OCI-LY7 (cell line): ENCODE data around the gene RRAGD. TPM values are rescaled to one million over a fixed set of nuclear protein-coding genes. Genes with fewer than 3 reads are reported as not detected.
A peak's percentile ranks its signal among the peaks of the same experiment; 100 is the strongest.

Experiments used
- BruUV-seq: library from RNA; stranded (reverse); fragments of 400-500 nt; replicated peaks from 2 replicates; lab custom pipeline; 2021; lab: Mats Ljungman, UMichigan
- CTCF ChIA-PET: fragments of 300-600 bp; sonication (Branson Sonifier 250); formaldehyde crosslinking; loops from one replicate; lab custom pipeline; 2022; ENCODE audit warnings: antibody characterized with exemption; ENCODE audit not compliant: unreplicated experiment; lab: Charles Lee
- POLR2A ChIA-PET: fragments of 300-600 bp; sonication (Branson Sonifier 250); formaldehyde crosslinking; loops from one replicate; lab custom pipeline; 2022; ENCODE audit warnings: antibody characterized with exemption; lab: Charles Lee
- DNase-seq: peaks from one replicate; pipeline ENCODE4 v3.0.0-alpha.2; 2015; ENCODE audit warnings: low spot score
- H2AFZ ChIP-seq: fragments of 200-600 bp; sonication (generic), shearing (Covaris generic); 2 replicates; pipeline ENCODE4 v1.6.1; 2014; ENCODE audit warnings: mild to moderate bottlenecking, antibody characterized with exemption, low read length, moderate library complexity
- H3K27ac ChIP-seq: fragments of 200-600 bp; sonication (generic); 2 replicates; pipeline ENCODE4 v1.5.1; 2014; ENCODE audit warnings: mixed run types, low read depth, mild to moderate bottlenecking, moderate library complexity, low read length, inconsistent platforms; ENCODE audit not compliant: poor library complexity, severe bottlenecking
- H3K36me3 ChIP-seq: fragments of 200-600 bp; sonication (generic); 2 replicates; pipeline ENCODE4 v1.6.1; 2014; ENCODE audit warnings: mild to moderate bottlenecking, antibody characterized with exemption, low read length, moderate library complexity, mixed read lengths; ENCODE audit not compliant: insufficient read depth
- H3K4me1 ChIP-seq: fragments of 200-600 bp; sonication (generic); 2 replicates; pipeline ENCODE4 v1.5.1; 2014; ENCODE audit warnings: mild to moderate bottlenecking, low read length; ENCODE audit not compliant: insufficient read depth, poor library complexity, severe bottlenecking
- H3K4me2 ChIP-seq: fragments of 200-600 bp; sonication (generic); 2 replicates; pipeline ENCODE4 v1.6.1; 2014; ENCODE audit warnings: mild to moderate bottlenecking, low read length
- H3K4me3 ChIP-seq: fragments of 200-600 bp; sonication (generic); 2 replicates; pipeline ENCODE4 v1.5.1; 2014; ENCODE audit warnings: mild to moderate bottlenecking, low read depth, low read length; ENCODE audit not compliant: poor library complexity, severe bottlenecking
- H3K79me2 ChIP-seq: fragments of 200-600 bp; sonication (generic); 2 replicates; pipeline ENCODE4 v1.6.1; 2016; ENCODE audit warnings: low read depth, mild to moderate bottlenecking, low read length, moderate library complexity, mixed read lengths; ENCODE audit not compliant: insufficient read depth
- H3K9me2 ChIP-seq: fragments of 200-600 bp; sonication (generic); 2 replicates; pipeline ENCODE4 v1.6.1; 2016; ENCODE audit warnings: mild to moderate bottlenecking, low read length, mixed read lengths; ENCODE audit not compliant: insufficient read depth
- H3K9me3 ChIP-seq: fragments of 200-600 bp; sonication (generic); 2 replicates; pipeline ENCODE4 v1.6.1; 2014; ENCODE audit warnings: mild to moderate bottlenecking, mixed run types, low read length, mixed read lengths
- H4K20me1 ChIP-seq: fragments of 200-600 bp; sonication (generic); 2 replicates; pipeline ENCODE4 v1.6.1; 2014; ENCODE audit warnings: mild to moderate bottlenecking, antibody characterized with exemption, low read length, moderate library complexity, mixed read lengths; ENCODE audit not compliant: insufficient read depth
- EZH2phosphoT487 ChIP-seq: fragments of 200-600 bp; sonication (generic); IDR thresholded peaks from 2 replicates; pipeline ENCODE4 v1.6.1; 2018; ENCODE audit warnings: low read depth, borderline replicate concordance, mild to moderate bottlenecking, mixed run types, antibody characterized with exemption, low read length, moderate library complexity, mixed read lengths
- intact Hi-C: fragments of 100-400 bp; cut with micrococcal nuclease; formaldehyde crosslinking; loops from one replicate; pipeline ENCODE4 v1.10.0; 2022; ENCODE audit not compliant: unreplicated experiment
- total RNA-seq, 2 experiments: library from RNA; depleted of rRNA in 1 of 2; stranded (reverse); fragments of >200 nt in 1 of 2; shearing (Covaris generic) in 1 of 2; gene quantifications; 2 replicates each; pipeline ENCODE4 v1.2.3, GENCODE V29; 2014 to 2022
- TF ChIP-seq, protein P1 (sequence below): fragments of 200-600 bp; sonication (generic); conservative IDR thresholded peaks from 2 replicates; pipeline ENCODE4 v1.5.1; 2014; ENCODE audit warnings: mild to moderate bottlenecking, antibody characterized with exemption, low read length, moderate library complexity, mixed read lengths

RRAGD gene
- total RNA-seq, 2 experiments from 2014 or later: 6.2 to 17.6 TPM

DNA sequence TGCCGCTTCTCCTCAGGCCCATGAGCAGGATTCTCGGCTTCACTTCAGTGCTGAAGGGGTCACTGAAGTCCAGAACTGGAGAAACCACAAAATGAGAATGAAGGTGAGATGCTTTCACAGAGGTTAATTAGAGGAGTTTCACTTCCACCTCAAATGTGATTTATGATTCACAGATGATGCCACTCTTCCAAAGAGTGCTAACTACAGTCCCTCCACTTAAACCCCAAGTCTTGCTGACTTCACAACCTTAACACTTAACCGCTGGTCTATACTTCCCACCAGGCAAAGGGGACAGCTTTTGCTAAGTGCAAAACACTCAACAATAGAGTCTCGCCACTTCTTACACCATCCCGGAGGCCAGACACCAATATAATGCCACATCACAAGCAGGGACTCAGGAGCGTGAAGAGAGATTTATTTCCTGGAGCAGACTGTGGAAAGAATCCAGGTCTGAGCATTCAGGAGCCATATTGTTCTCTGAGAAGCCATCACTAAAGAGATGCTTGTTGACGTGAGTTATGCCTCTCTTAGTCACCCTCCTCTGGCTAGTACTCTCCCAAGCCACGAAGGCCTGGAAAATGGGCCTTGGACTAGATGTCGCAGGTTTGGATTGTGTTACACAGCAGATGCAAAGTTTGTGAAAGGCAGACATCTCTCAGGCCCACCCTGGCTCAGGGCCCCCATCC lies 24.4 kb downstream of the RRAGD start:
- TF ChIP-seq EZH2phosphoT487: no peak
- TF ChIP-seq, protein P1, sequence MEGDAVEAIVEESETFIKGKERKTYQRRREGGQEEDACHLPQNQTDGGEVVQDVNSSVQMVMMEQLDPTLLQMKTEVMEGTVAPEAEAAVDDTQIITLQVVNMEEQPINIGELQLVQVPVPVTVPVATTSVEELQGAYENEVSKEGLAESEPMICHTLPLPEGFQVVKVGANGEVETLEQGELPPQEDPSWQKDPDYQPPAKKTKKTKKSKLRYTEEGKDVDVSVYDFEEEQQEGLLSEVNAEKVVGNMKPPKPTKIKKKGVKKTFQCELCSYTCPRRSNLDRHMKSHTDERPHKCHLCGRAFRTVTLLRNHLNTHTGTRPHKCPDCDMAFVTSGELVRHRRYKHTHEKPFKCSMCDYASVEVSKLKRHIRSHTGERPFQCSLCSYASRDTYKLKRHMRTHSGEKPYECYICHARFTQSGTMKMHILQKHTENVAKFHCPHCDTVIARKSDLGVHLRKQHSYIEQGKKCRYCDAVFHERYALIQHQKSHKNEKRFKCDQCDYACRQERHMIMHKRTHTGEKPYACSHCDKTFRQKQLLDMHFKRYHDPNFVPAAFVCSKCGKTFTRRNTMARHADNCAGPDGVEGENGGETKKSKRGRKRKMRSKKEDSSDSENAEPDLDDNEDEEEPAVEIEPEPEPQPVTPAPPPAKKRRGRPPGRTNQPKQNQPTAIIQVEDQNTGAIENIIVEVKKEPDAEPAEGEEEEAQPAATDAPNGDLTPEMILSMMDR: no peak
- Histone ChIP-seq H3K79me2 (peaks cover 13% of the 10 kb centered on the region; the same call in 1 of the 2 replicates), H2AFZ (peak overlapping the region; percentile 22; the same call in 1 of the 2 replicates), H3K9me3 (peaks cover 5% of the 10 kb centered on the region; the same call in 1 of the 2 replicates), H3K36me3 (peaks cover 6% of the 10 kb centered on the region; the same call in 1 of the 2 replicates), H3K9me2 (no peaks in the 10 kb centered on the region), H3K27ac (peak overlapping the region; percentile 83), H4K20me1 (no peaks in the 10 kb centered on the region), H3K4me1 (peaks cover 56% of the 10 kb centered on the region), H3K4me3 (peak overlapping the region; percentile 56), H3K4me2 (peak overlapping the region; percentile 86)
- DNase-seq: peak; percentile 90
- intact Hi-C loops: loop anchor here (1.0 kb wide), 1 partner anchor 25 kb away; the partner anchor contains the start of gene RRAGD
- POLR2A ChIA-PET: interaction anchor here (0.6 to 3.8 kb wide), 12 partner anchors 9 to 77 kb away, joined by 3 to 26 read pairs (median 5); no protein-coding TSS in a partner anchor
- CTCF ChIA-PET: no interaction called here
- BruUV-seq: TSS peak; percentile 89

- TF ChIP-seq, protein P1: no peak
- no peak for TF ChIP-seq EZH2phosphoT487
- Histone ChIP-seq H3K79me2 (peaks cover 11% of the 10 kb centered on the region; the same call in 1 of the 2 replicates), H3K27ac (peak overlapping the region; percentile 83), H3K9me2 (no peaks in the 10 kb centered on the region), H3K4me2 (peak overlapping the region; percentile 86), H3K4me3 (peak overlapping the region; percentile 56), H4K20me1 (no peaks in the 10 kb centered on the region), H3K36me3 (peaks cover 6% of the 10 kb centered on the region; the same call in 1 of the 2 replicates), H3K9me3 (peaks cover 5% of the 10 kb centered on the region; the same call in 1 of the 2 replicates), H3K4me1 (peaks cover 54% of the 10 kb centered on the region), H2AFZ (peak overlapping the region; percentile 22; the same call in 1 of the 2 replicates)
- ChIA-PET POLR2A (interaction anchor here (0.8 to 3.8 kb wide), 9 partner anchors 8 to 76 kb away, joined by 3 to 26 read pairs (median 6); no protein-coding TSS in a partner anchor), CTCF (no interaction called here)
- no peak for DNase-seq
- intact Hi-C loops: loop anchor here (1.0 kb wide), 1 partner anchor 25 kb away; the partner anchor contains the start of gene RRAGD
- BruUV-seq: no TSS peak
Measured at GRCh38 chr6:89386917-89387491, 25.1 kb downstream of the RRAGD start.
